Suppressor macrophage treated with lipopolysaccharide for 4 hours (primary cell): ENCODE data around the gene RAB17.
"Not testable (repeated sequence)": the region's sequence is repeated elsewhere in the genome, so short reads cannot be mapped to it uniquely, and the experiment has no call there.

ENCODE experiments used
- DNase-seq: peaks from one replicate; pipeline ENCODE4 v3.0.0-alpha.2; 2020

RAB17 gene

GRCh38 chr2:237623428-237624403 is 33.2 kb upstream of the RAB17 start:
- DNase-seq, result no peak

GRCh38 chr2:237618449-237618848 is 27.9 kb upstream of the RAB17 start:
- DNase-seq, result no peak

- no peak for DNase-seq
Observed at GRCh38 chr2:237617587-237617982, 27.1 kb upstream of the RAB17 start.

- no peak for DNase-seq
Observed at GRCh38 chr2:237616734-237617586, 26.4 kb upstream of the RAB17 start.

GRCh38 chr2:237616373-237616733 is 25.8 kb upstream of the RAB17 start:
- no peak for DNase-seq

- DNase-seq, result no peak
Observed at GRCh38 chr2:237615631-237616249, 25.2 kb upstream of the RAB17 start.

GRCh38 chr2:237614151-237614720 is 23.7 kb upstream of the RAB17 start:
- DNase-seq, result no peak

GRCh38 chr2:237613679-237614078 is 23.1 kb upstream of the RAB17 start:
- no peak for DNase-seq

- DNase-seq, result no peak
Observed at GRCh38 chr2:237612527-237613357, 22.2 kb upstream of the RAB17 start.

- DNase-seq, result not testable (repeated sequence)
Observed at GRCh38 chr2:237606522-237606921, 16.0 kb upstream of the RAB17 start.

GRCh38 chr2:237604960-237605359 is 14.4 kb upstream of the RAB17 start:
- no peak for DNase-seq

GRCh38 chr2:237604391-237604790 is 13.9 kb upstream of the RAB17 start:
- DNase-seq, result no peak

GRCh38 chr2:237603718-237604362 is 13.3 kb upstream of the RAB17 start:
- DNase-seq, result peak; percentile 62

GRCh38 chr2:237603049-237603717 is 12.6 kb upstream of the RAB17 start:
- no peak for DNase-seq

GRCh38 chr2:237602409-237602808 is 11.9 kb upstream of the RAB17 start:
- no peak for DNase-seq

- no peak for DNase-seq
Observed at GRCh38 chr2:237601453-237602116, 11.1 kb upstream of the RAB17 start.

GRCh38 chr2:237600205-237600846 is 9.8 kb upstream of the RAB17 start:
- peak; percentile 41 for DNase-seq

GRCh38 chr2:237599465-237600110 is 9.1 kb upstream of the RAB17 start:
- DNase-seq, result no peak
